ENCODE measurements around the gene ADORA2A.

GRCh38 chr22:24437741-24438328 is 10.4 kb downstream of the ADORA2A start:
- TF ChIP-seq, protein P1, sequence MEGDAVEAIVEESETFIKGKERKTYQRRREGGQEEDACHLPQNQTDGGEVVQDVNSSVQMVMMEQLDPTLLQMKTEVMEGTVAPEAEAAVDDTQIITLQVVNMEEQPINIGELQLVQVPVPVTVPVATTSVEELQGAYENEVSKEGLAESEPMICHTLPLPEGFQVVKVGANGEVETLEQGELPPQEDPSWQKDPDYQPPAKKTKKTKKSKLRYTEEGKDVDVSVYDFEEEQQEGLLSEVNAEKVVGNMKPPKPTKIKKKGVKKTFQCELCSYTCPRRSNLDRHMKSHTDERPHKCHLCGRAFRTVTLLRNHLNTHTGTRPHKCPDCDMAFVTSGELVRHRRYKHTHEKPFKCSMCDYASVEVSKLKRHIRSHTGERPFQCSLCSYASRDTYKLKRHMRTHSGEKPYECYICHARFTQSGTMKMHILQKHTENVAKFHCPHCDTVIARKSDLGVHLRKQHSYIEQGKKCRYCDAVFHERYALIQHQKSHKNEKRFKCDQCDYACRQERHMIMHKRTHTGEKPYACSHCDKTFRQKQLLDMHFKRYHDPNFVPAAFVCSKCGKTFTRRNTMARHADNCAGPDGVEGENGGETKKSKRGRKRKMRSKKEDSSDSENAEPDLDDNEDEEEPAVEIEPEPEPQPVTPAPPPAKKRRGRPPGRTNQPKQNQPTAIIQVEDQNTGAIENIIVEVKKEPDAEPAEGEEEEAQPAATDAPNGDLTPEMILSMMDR (IDR thresholded peaks at IDR 0.05), result no peak
- TF ChIP-seq POLR2A (IDR thresholded peaks at IDR 0.05), result no peak

Measured in breast epithelium (tissue), 3 donors.